Measurements from ENCODE around the gene MYH9. TPM values are rescaled to one million over a fixed set of nuclear protein-coding genes. Genes with fewer than 3 reads are reported as not detected.

MYH9 gene
- total RNA-seq, 6 experiments from 2014 or later, result 881 to 1,084 (median 937) TPM

DNA sequence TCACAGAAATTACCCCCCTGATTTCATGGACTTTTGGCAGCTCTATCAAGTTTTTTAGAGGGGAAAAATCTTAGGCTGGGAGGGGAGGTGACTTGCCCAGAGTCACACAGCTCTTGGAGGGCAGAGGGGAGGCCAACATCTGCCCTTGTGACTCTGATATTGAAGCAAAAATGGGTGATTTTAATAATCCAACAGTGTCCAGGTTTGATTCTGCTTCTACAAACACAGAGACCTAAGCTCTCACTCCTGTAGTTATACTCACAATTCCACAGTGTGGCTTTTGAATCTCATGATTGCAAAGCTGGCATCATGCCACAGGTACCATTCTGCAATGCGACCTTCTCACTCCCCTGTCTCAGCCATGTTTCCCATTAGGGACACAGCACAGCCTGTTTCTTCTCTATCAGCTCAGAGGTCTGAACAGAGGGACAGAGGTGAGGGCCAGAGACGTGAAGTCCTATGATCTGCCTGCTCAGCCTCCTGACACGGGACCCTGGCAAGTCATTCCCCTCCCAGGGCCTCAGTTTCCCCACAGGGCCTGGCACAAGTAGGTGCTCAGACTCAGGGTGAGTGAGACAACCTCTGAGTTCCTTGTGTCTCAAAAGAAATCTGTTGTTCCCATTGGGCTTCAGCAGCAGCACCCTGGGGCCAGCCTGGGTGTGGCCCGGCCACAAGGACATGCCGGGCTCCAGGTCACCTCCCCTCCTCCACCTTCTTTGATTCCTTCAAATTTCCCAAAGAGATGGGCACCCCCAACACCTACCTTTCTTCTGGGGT is 149.2 kb downstream of the MYH9 start:
- H3K4me3 Mint-ChIP-seq, result peak overlapping the region; percentile 94
- peaks cover 69% of the 10 kb centered on the region for H3K4me1 Mint-ChIP-seq (ENCODE audit: low read depth)
- H3K9me3 Mint-ChIP-seq, result no peaks in the 10 kb centered on the region
- no peak for DNase-seq
- H3K27me3 Mint-ChIP-seq (ENCODE audit: insufficient read depth), result no peaks in the 10 kb centered on the region; the same call in 1 of the 2 replicates
- TF ChIP-seq, protein P1, sequence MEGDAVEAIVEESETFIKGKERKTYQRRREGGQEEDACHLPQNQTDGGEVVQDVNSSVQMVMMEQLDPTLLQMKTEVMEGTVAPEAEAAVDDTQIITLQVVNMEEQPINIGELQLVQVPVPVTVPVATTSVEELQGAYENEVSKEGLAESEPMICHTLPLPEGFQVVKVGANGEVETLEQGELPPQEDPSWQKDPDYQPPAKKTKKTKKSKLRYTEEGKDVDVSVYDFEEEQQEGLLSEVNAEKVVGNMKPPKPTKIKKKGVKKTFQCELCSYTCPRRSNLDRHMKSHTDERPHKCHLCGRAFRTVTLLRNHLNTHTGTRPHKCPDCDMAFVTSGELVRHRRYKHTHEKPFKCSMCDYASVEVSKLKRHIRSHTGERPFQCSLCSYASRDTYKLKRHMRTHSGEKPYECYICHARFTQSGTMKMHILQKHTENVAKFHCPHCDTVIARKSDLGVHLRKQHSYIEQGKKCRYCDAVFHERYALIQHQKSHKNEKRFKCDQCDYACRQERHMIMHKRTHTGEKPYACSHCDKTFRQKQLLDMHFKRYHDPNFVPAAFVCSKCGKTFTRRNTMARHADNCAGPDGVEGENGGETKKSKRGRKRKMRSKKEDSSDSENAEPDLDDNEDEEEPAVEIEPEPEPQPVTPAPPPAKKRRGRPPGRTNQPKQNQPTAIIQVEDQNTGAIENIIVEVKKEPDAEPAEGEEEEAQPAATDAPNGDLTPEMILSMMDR (IDR thresholded peaks at IDR 0.05), result no peak
- H3K27ac Mint-ChIP-seq, result peak overlapping the region; percentile 91
- peaks cover 20% of the 10 kb centered on the region for H3K36me3 Mint-ChIP-seq (ENCODE audit: low read depth)

DNA sequence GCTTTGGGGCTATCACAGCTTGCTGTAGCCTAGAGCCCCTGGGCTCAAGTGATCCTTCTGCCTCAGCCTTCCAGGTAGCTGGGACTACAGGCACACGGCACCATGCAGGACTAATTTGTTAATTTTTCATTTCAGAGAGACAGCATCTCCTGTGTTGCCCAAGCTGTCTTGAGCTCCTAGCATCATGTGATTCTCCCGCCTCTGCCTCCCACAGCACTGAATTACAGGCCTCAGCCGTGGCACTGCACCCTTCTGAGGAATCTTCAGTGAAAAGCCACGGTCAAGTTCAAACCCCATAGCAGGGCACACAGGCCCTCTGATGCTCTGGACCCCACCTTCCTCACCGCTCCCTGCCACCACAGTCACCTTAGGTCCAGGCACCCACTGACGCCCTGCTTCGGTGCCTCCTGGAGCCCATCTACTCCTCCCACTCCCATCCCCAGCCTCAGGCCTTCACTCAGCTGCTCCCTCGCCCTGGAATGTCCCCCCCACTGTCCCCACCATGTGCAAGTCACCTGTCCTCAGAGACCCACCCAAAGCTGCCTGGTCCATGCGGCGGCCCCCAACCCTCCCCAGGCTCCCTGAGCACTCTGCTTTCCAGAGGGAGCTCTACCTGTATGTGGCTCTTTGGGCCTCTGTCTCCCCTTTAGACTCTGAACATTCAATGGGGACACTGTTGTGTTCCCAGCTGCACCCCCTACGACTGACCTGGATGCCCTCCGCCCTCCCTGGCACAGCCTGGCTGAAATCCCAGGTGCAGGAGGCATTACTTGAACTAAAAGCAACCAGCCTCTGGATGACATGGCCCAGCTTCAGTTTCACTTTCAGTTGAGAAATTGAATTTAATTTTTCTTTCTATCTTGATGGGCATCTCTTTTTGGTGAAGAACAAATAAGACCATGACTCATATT is 150.1 kb downstream of the MYH9 start:
- Mint-ChIP-seq H3K4me3 (peak overlapping the region; percentile 94), H3K27ac (peak overlapping the region; percentile 91), H3K36me3 (ENCODE audit: low read depth) (peaks cover 20% of the 10 kb centered on the region), H3K9me3 (no peaks in the 10 kb centered on the region), H3K4me1 (ENCODE audit: low read depth) (peaks cover 73% of the 10 kb centered on the region), H3K27me3 (ENCODE audit: insufficient read depth) (no peaks in the 10 kb centered on the region; the same call in 1 of the 2 replicates)
- TF ChIP-seq, protein P1 (IDR thresholded peaks at IDR 0.05), result no peak
- no peak for DNase-seq

DNA sequence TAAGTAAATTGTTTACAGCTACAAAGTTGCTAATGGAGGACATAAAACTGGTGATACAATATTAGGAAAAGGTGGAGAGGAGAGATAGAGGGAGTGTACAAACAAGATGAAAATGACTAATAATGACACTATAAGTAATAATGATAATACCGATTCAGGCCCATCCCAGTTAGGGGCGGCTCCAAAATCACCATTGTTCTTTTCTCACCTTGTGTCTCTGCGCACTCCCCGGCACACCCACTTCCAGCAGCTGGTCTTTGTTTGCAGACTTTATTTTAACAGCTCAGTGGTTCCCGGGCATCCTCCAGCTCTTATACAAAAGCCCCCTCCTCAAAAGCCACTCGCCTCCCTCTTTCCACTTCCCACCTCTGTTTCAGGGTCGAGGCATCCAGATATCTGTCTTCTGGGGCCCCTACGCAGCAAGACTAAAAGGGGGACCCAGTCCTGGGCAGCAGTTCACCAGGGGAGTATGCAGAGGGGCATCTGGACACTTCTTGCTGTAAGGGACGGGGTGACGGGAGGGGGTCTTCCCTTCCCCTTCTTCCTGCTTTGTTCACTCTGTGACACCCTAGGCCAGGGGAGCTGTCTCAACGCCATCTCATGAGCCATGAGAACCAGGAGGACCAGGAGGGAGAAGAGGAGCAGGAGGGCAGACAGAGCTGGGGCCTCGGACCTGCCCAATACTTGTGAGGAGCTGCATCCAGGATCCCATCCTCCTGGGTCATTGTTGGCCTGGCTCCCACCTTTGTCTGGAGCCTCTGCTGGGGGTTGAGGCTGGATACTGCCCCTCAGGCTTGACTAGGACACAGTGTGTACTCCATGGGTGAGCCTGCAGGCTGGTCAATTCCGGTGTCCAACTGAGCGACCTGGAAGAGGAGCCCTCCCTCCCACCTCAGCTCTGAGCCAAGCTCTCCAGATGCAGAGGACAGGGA is 151.1 kb downstream of the MYH9 start:
- Mint-ChIP-seq H3K4me3 (peak overlapping the region; percentile 29; the same call in 1 of the 2 replicates), H3K27ac (no peak overlapping the region), H3K36me3 (ENCODE audit: low read depth) (peaks cover 26% of the 10 kb centered on the region), H3K9me3 (no peaks in the 10 kb centered on the region), H3K27me3 (ENCODE audit: insufficient read depth) (no peaks in the 10 kb centered on the region; the same call in 1 of the 2 replicates), H3K4me1 (ENCODE audit: low read depth) (peaks cover 73% of the 10 kb centered on the region)
- TF ChIP-seq, protein P1 (IDR thresholded peaks at IDR 0.05), result no peak
- DNase-seq, result no peak

DNA sequence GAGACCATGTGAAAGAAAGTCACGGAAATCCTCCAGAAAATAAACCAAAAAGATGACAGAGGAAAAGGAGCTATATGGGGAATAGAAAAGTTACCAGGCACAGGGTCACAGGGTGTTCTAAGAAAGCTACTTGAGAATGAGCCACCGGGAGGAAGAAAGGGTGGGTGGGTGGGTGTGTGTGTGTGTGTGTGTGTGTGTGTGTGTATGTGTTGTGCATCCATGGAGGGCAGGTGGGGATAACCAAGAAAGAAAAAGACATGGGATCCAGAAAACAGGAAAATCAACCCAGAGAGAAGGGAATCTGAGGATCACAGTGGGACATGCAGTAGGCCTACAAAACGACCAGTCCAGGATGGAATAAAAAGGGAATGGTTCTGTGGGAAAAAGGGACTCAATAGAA is 152.2 kb downstream of the MYH9 start:
- Mint-ChIP-seq H3K4me1 (ENCODE audit: low read depth) (peaks cover 73% of the 10 kb centered on the region), H3K9me3 (no peaks in the 10 kb centered on the region), H3K36me3 (ENCODE audit: low read depth) (peaks cover 31% of the 10 kb centered on the region), H3K27me3 (ENCODE audit: insufficient read depth) (no peaks in the 10 kb centered on the region; the same call in 1 of the 2 replicates), H3K27ac (no peak overlapping the region), H3K4me3 (peak overlapping the region; percentile 9; the same call in 1 of the 2 replicates)
- TF ChIP-seq, protein P1 (IDR thresholded peaks at IDR 0.05), result no peak
- no peak for DNase-seq

DNA sequence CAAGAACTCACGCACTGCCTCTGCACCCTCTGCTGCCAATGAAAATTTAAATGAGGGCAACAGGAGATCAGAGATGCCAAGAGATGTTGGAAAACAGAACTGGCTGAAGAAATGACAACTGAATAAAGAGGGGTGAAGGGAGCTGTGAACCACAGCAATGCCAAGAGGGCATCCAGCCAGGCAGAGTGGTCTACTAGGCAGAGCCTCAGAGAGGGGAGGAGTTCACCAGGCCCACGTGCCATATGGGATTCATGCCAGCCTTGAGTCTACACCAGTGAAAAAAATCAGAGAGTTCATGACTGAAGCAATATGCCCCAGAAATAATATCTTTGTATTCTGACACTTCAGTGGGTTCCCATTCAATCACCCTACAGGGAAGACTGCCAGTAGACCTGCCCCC is 152.8 kb downstream of the MYH9 start:
- Mint-ChIP-seq H3K4me3 (no peak overlapping the region), H3K27me3 (ENCODE audit: insufficient read depth) (no peaks in the 10 kb centered on the region; the same call in 1 of the 2 replicates), H3K4me1 (ENCODE audit: low read depth) (peaks cover 67% of the 10 kb centered on the region), H3K27ac (no peak overlapping the region; the same call in 1 of the 2 replicates), H3K9me3 (no peaks in the 10 kb centered on the region), H3K36me3 (ENCODE audit: low read depth) (peaks cover 31% of the 10 kb centered on the region)
- TF ChIP-seq, protein P1 (IDR thresholded peaks at IDR 0.05), result no peak
- DNase-seq, result no peak
